NCI-H187 (cell line): ENCODE measurements around the gene EDN3.

Experiments used
- DNase-seq, 2 experiments: peaks; one replicate each; lab custom pipeline; 2025; lab: John Stamatoyannopoulos, UW

The EDN3 gene

DNA sequence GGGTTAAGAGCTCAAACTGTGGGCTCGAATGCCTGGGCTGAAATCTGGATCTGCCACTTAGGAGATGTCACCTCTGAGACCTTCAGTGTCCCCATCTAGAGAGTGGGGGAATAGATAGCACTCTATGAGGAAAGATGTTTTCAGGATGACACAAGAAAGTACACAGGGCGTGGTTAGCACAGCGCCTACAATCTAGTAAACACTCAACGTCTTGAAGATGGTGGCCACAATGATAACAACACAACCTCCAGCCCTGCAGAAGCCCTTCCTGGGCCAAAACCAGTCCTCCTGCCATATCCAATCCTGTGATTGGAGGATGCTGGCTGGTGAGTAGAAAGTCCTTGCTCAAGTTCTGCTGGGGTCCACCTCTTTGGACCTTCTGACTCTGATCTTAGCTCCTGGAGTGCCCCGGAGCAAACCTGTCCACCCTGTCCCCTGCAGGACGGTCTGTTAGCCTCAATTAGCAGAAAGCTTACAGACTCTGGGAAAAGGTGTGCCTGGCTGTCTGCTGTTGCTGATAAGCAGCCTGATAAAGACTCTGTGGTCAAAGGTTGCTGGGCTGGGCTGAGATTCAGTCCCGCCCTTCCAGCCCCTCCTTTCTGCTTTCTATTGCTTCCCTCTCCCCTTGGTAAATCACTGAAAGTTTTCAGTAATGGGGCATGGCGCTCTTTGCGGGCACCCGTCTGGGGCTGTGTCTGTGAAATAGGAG is 8.2 kb downstream of the EDN3 start:
- no peak for DNase-seq

DNA sequence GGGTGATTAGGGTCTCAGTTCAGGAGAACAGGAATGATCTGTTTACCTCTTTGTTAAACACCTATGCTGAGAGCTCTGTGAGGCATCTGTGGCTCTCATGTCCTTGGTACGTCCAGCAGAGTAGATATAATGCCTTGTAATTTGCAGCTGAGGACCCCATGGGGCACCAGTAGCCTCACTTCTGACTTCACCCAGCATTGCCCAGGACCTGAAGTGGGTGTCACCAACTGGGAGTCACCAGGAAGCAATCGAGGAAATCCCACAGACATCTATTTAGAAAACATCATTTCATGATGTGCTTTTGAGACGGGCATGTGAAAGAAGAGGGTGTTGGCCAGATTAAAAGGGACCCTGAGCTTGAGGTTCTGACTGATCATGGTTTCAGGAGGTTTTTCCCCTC is 8.8 kb downstream of the EDN3 start:
- no peak for DNase-seq

DNA sequence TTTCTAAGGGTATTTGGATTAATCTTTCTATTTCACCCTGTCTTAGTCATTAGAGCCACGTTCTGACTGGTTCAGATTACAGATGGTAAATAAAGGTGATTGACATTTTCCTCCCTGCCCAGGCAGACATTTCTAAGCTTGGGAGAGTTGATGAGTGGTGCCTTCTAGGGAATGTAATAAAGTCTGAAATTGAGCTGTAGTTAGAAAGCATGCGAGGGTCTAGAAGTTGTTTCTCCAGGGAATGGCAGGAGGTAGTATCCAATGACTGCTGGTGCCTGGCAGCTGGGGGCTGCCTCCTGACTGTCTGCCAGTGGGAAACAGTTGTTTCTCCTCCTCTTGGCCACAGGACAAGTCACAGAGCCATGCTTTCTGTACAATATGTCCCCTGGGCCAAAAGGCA is 14.6 kb downstream of the EDN3 start:
- no peak for DNase-seq

DNA sequence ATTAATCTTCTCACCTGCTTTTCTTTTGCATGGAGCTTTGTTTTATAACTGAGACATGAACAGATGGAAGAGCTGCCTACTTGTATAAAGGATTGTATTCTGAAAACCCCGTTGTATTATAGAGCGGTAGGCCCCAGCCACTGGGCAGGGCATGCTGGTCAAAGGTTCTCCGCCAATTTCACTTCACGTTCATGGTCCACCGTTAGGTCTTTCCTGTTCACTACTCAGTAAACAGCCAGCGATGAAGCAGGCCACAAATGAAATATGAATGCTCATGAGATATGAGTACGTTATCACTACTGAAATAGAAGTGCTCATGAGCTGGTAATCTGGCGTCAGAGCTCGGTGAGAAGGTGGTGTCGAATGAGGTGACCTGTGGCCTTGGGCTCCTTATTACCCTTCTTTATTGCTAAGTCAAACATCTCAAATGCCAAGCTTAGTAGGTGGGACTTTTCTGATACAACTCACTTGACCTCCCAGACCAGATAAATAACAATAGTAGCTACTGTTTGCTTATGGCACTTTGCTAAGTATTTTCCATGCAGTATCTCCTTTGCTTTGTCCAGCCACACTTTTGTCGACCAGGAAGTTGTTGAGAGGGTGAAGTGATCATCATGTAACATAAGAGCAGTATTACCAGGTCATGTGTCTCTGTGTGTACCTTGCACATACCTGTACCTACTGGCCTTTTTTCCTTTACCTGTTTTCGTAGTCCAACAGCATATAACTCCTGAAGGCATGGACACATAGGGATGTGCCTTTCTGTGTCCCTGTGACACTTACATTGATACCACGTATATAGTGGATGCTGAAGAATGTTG is 16.7 kb downstream of the EDN3 start:
- DNase-seq = no peak

DNA sequence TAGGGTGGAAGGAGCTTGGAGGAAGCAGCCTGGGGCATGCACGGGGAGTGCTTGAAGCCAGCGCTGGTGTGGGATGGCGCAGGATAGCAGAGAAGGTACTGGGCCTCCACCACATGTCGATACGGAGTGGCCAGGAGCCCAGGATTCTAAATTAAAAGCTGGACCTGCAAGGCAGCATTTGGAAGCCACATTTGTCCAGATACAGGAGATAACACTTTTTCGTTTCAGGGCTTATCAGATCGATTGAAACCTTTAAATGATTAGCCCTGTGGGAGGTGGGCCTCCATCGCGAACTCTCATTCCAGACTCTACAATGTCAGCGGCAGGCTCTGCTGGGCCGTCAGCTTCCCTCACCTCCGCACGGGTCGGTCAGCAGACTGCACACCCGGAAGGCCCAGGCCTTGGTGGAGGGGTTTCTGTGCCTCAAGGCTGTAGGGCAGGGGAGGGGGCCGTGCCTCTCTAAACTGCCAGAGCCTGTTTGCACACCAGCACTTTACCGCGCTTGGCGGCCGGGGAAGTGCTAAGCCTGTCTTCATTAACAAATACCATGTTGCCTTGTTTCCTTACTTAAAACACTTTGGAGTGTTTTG is 17.9 kb downstream of the EDN3 start:
- no peak for DNase-seq

DNA sequence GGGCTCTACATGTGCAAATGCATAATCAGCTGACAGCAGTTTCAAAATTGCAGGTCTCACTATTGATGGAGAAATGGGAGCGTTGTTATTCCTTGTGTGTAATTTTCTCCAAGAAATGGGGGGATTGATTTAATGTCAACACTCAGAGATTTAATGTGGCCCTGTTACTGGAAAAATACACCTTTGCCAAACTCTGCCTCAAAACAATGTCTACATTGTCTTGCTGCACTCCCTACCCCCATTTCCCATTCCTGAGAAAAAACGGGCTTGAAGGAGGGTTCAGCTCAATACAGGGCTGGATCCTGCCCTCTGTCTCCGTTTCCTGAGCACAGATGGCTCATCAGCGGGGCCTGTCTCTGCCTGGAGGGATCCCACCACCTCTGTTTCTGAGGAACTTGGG is 18.4 kb downstream of the EDN3 start:
- DNase-seq = no peak

DNA sequence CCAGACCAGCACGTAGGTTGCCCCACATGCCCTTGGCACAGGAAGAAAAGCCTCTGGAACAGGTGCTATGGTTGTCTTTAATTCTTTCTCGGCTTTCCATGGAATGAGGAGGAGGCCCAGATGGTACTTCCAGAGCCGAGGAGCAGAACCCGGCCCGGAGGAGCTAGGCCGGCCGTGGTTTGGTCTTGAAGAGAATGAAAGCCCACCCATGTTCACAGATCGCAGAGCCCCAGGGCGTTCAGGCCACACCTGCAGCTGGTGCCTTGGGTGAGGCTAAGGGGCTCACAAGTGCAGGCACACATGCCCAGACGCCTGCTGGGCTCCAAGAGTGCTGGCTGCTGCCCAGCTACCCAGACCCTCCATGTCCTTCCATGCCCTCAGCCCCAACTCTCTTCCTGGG is 20.0 kb downstream of the EDN3 start:
- no peak for DNase-seq

- no peak for DNase-seq
Observed at GRCh38 chr20:59320854-59321647, 20.6 kb downstream of the EDN3 start.

DNA sequence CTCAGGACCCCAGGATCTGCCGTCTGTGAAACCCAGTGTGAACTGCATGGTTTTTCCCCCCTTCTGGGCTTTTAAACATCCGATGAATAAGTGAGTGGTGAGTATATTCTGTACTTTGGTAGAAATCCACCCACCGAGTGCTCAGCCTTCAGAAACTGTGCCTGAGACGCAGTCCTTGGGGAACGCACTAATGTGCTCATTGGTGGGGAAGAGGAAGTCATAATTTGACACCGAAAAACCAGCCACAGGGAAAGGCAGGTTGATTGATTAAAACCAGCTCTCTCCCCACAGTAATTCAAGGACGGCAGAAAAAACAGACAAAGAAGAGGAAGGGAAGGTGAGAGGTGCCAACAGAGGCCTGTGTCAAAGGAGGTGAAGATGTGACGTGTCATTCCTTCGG is 21.7 kb downstream of the EDN3 start:
- no peak for DNase-seq

- DNase-seq = no peak
Observed at GRCh38 chr20:59322585-59323454, 22.4 kb downstream of the EDN3 start.

DNA sequence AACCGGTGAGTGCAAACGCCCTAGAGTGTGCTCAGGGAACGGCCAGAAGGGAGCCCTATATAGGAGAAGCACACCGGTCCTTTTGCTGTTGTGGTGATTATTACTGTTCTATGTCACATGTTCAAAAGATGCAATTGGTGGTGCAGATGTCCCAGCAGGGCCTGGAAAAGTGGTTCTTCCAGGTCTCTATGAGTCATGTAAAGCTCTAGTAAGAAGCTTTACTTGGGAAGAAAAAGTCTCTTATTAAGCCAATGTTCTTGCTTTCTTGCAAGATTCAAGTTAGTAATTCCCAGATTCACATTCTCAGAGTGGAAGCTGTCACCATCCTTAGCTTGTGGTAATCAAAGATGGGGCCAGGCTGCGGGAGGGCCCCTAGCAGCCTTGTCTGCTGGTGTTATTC is 23.3 kb downstream of the EDN3 start:
- no peak for DNase-seq

GRCh38 chr20:59324521-59325141 is 24.2 kb downstream of the EDN3 start:
- DNase-seq = peak; percentile 57 to 60

DNA sequence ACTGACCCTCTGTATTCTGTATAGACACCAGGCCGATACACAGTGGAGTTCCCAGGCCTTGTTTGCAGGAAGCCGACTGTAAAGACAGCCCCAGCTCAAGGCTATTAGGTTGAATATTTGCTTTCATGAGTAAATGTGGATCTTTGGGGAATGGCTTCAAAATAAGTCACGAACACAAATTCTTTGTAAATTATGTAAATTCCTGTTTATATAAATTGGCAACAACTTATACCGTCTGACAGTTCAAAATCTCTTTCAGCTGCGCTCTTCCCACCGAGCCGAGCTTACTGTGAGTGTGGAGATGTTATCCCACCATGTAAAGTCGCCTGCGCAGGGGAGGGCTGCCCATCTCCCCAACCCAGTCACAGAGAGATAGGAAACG is 24.7 kb downstream of the EDN3 start:
- DNase-seq = no peak

DNA sequence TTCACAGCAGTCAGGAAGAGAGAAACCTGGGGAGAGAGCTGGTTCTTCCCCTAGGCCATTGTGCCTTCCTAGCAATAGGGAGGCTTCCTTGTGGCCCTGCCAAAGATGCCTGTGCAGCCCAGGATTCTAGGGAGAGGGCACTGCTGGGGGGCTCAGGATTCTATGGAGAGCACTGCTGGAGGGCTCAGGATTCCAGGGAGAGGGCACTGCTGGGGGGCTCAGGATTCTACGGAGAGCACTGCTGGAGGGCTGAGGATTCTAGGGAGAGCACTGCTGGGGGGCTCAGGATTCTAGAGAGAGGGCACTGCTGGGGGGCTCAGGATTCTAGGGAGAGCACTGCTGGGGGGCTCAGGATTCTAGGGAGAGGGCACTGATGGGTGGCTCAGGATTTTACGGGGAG is 25.8 kb downstream of the EDN3 start:
- DNase-seq = no peak

DNA sequence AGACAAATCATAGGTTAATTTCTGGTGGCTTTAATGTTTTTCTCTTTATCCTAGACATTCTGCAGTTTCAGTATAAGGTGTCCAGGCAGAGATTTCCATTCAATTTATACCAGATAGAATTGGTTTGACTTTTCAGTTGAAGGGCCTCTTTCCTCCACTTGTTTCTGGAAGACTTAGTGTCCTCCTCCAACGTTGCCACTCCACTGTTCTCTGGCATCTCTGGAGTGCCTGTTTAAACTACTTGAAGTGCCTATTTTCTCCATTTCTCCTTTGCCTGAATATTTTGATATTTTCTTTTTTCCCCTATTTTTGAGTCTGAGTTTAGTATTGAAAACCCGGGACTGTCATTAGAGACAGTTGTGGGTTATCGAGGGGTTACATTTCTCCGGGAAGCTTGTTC is 27.7 kb downstream of the EDN3 start:
- no peak for DNase-seq

DNA sequence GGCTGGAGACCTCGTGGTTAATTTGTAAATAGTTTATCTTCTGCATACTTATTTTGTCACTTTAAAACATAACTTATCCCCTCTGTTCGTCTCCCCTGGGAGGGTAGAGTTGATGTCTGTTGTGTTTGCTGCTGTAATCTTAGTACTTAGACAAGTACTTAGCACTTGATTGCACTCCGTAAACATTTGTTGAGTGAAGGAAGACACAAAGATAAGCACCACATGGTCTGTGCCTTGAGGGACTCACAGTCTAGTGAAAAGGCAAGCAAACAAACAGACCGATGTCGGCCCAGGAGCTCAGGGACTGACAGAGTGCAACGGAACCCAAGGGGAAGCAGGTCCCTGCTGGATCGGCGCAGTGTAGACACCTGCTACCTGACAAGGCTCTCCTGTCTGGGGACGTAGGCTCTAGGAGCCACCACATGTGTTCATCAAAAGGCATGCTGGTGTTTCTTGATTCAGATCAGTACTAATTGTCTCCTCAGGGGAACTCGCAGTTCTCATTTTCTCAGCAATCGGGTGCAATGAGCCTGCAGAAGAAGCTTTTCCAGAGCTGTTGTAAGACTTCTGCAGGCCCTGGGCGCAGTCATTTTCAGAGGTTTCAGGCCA is 31.4 kb downstream of the EDN3 start:
- DNase-seq = peak; percentile 9 to 10

DNA sequence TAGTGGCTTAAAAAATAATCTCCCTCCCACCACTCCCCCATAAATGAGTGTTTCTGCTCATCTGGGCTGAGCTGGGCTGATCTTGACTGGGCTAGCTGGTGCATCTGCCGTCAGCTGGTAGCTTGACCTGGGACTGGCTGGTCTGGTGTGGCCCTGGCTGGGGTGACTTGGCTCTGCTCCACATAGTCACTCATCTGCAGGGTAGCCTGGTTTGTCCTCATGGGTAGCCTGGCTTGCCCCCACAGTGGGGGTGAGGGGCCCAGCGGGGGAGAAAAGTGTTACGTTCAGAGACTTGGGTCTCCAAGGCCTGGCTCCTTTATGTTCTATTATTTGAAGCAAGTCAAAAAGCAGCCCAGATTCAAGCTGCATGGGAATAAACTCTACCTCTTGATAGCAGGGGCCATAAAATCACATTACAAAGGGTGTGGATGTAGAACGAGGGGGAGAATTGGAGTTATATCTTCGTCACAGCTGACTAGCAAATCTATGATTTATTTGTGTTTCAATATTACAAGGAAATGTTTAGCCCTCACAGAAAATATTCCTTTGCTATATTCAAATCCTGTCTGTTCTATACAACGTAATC is 32.9 kb downstream of the EDN3 start:
- no peak for DNase-seq

- DNase-seq = no peak
Observed at GRCh38 chr20:59333951-59334350, 33.5 kb downstream of the EDN3 start.

- DNase-seq = no peak
Observed at GRCh38 chr20:59334651-59335300, 34.4 kb downstream of the EDN3 start.

- DNase-seq = no peak
Observed at GRCh38 chr20:59335377-59335776, 35.0 kb downstream of the EDN3 start.
